ENCODE results near the gene BARX1. TPM values are rescaled to one million over a fixed set of nuclear protein-coding genes. Genes with fewer than 3 reads are reported as not detected.

Gene BARX1
- polyA plus RNA-seq, 3 donors, result not detected

- H3K4me3 ChIP-seq (replicated peaks in 1 of 3; ENCODE audit: low read depth in 2 of 3, low read length in 3 of 3), result no peak overlapping the region
- H3K4me3 Mint-ChIP-seq, result no peak overlapping the region
- no peak overlapping the region for H3K27ac Mint-ChIP-seq
- H3K4me1 Mint-ChIP-seq, result no peaks in the 10 kb centered on the region
- peaks cover 4 to 12% of the 10 kb centered on the region in 2 donors for H3K27me3 ChIP-seq (ENCODE audit: control insufficient read depth in 2 of 2, insufficient read depth in 2 of 2, low read length in 2 of 2)
- no peaks in the 10 kb centered on the region for H3K4me1 ChIP-seq (ENCODE audit: control insufficient read depth in 1 of 2, insufficient read depth in 2 of 2, low read length in 2 of 2)
- H3K79me2 ChIP-seq (ENCODE audit: insufficient read depth, low read length), result no peaks in the 10 kb centered on the region
- H3K36me3 ChIP-seq (replicated peaks in 1 of 2; ENCODE audit: control insufficient read depth in 1 of 2, insufficient read depth in 2 of 2, low read length in 2 of 2), result no peaks in the 10 kb centered on the region
- peaks cover 0 to 1% of the 10 kb centered on the region in 2 donors for H3K9me3 ChIP-seq (replicated peaks in 1 of 2; ENCODE audit: control insufficient read depth in 1 of 2, insufficient read depth in 1 of 2, low read length in 2 of 2)
- no peak overlapping the region for H2AFZ ChIP-seq (ENCODE audit: insufficient read depth, low read depth, low read length, poor library complexity, severe bottlenecking)
- no peaks in the 10 kb centered on the region for H3K36me3 Mint-ChIP-seq
- intact Hi-C loops (cut with micrococcal nuclease), result no loop called here
- no peak overlapping the region for H3K9ac ChIP-seq (ENCODE audit: insufficient read depth, low read length, poor library complexity, severe bottlenecking)
- no peak overlapping the region for H3K27ac ChIP-seq (ENCODE audit: low read depth in 1 of 2, low read length in 2 of 2)
- H3K9me3 Mint-ChIP-seq, result peaks cover 2 to 9% (median 4%) of the 10 kb centered on the region in 7 donors
- 100% methylated on average over 2 of the region's 3 CpGs for WGBS (ENCODE audit: insufficient coverage)
- no peak for DNase-seq
- H4K20me1 ChIP-seq (ENCODE audit: insufficient read depth, low read length), result no peaks in the 10 kb centered on the region
- TF ChIP-seq, protein P1, sequence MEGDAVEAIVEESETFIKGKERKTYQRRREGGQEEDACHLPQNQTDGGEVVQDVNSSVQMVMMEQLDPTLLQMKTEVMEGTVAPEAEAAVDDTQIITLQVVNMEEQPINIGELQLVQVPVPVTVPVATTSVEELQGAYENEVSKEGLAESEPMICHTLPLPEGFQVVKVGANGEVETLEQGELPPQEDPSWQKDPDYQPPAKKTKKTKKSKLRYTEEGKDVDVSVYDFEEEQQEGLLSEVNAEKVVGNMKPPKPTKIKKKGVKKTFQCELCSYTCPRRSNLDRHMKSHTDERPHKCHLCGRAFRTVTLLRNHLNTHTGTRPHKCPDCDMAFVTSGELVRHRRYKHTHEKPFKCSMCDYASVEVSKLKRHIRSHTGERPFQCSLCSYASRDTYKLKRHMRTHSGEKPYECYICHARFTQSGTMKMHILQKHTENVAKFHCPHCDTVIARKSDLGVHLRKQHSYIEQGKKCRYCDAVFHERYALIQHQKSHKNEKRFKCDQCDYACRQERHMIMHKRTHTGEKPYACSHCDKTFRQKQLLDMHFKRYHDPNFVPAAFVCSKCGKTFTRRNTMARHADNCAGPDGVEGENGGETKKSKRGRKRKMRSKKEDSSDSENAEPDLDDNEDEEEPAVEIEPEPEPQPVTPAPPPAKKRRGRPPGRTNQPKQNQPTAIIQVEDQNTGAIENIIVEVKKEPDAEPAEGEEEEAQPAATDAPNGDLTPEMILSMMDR (IDR thresholded peaks at IDR 0.05), result no peak
- no peak overlapping the region for H3K4me2 ChIP-seq (replicated peaks; ENCODE audit: extremely low read depth, low read length, poor library complexity, severe bottlenecking)
- peaks cover 11 to 21% (median 12%) of the 10 kb centered on the region in 3 donors for H3K27me3 Mint-ChIP-seq (ENCODE audit: low read depth in 3 of 3)
Measured at GRCh38 chr9:93996367-93996766, 41.2 kb upstream of the BARX1 start.

GRCh38 chr9:93994545-93994944, 39.4 kb upstream of the BARX1 start:
- Histone ChIP-seq H2AFZ (ENCODE audit: insufficient read depth, low read depth, low read length, poor library complexity, severe bottlenecking) (no peak overlapping the region), H3K27me3 (ENCODE audit: control insufficient read depth in 2 of 2, insufficient read depth in 2 of 2, low read length in 2 of 2) (peaks cover 4 to 12% of the 10 kb centered on the region in 2 donors), H4K20me1 (ENCODE audit: insufficient read depth, low read length) (no peaks in the 10 kb centered on the region), H3K4me1 (ENCODE audit: control insufficient read depth in 1 of 2, insufficient read depth in 2 of 2, low read length in 2 of 2) (no peaks in the 10 kb centered on the region), H3K9me3 (replicated peaks in 1 of 2; ENCODE audit: control insufficient read depth in 1 of 2, insufficient read depth in 1 of 2, low read length in 2 of 2) (peaks cover 7 to 17% of the 10 kb centered on the region in 2 donors), H3K4me3 (replicated peaks in 1 of 3; ENCODE audit: low read depth in 2 of 3, low read length in 3 of 3) (no peak overlapping the region), H3K27ac (ENCODE audit: low read depth in 1 of 2, low read length in 2 of 2) (no peak overlapping the region), H3K79me2 (ENCODE audit: insufficient read depth, low read length) (no peaks in the 10 kb centered on the region), H3K36me3 (replicated peaks in 1 of 2; ENCODE audit: control insufficient read depth in 1 of 2, insufficient read depth in 2 of 2, low read length in 2 of 2) (no peaks in the 10 kb centered on the region), H3K9ac (ENCODE audit: insufficient read depth, low read length, poor library complexity, severe bottlenecking) (no peak overlapping the region), H3K4me2 (replicated peaks; ENCODE audit: extremely low read depth, low read length, poor library complexity, severe bottlenecking) (no peak overlapping the region)
- TF ChIP-seq, protein P1 (IDR thresholded peaks at IDR 0.05), result no peak
- DNase-seq, result no peak
- WGBS (ENCODE audit: insufficient coverage), result no CpG with 5 or more reads among the region's 1 CpG
- no peaks in the 10 kb centered on the region for H3K4me1 Mint-ChIP-seq
- intact Hi-C loops (cut with micrococcal nuclease), result no loop called here
- H3K36me3 Mint-ChIP-seq, result no peaks in the 10 kb centered on the region
- H3K27me3 Mint-ChIP-seq (ENCODE audit: low read depth in 3 of 3), result peaks cover 9 to 24% (median 12%) of the 10 kb centered on the region in 3 donors
- H3K4me3 Mint-ChIP-seq, result no peak overlapping the region
- no peak overlapping the region for H3K27ac Mint-ChIP-seq
- peaks cover 8 to 26% (median 16%) of the 10 kb centered on the region in 7 donors for H3K9me3 Mint-ChIP-seq
